Measurements from ENCODE around the gene NEGR1. TPM values are rescaled to one million over a fixed set of nuclear protein-coding genes. Genes with fewer than 3 reads are reported as not detected.

NEGR1 gene
- total RNA-seq, 4 donors from 2014 or later: 4.6 to 5.7 (median 5.0) TPM

DNA sequence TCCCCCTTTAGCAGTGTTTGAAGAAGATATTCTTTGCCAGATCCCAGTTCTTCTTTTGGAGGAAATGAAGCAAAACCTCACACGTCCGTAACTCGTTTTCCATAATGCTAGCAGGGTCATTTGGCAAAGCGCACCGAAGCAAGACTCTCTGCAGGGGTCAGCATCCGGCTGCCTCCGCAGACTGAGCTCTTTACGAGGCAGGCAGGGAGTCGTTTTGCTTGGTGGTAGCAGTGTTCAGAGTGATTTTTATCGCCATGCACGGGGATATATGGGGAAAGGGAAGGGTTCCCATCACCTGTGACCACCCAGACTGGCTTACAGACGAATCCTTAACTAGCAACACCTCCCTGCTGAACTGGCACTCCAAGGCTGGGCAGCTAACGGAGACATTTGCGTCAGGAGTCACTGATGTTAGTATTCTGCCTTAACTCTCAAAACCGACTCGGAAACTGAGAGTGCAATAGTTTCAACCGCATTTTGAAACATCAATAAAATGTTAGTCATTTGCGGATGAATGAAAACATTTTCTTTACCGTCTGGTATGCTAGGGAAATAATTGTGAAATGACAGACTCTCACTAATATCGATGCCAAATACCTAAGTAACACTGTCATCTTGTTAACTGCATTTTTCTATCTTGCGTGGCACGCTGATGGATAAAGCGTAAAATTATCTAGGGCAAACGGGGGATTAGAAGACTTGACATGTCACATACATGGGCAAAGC lies 2.2 kb upstream of the NEGR1 start:
- no peak for TF ChIP-seq CTCF (IDR thresholded peaks at IDR 0.05 in 4 of 5, conservative IDR thresholded peaks at IDR 0.05 in 1 of 5)
- TF ChIP-seq POLR2A (IDR thresholded peaks at IDR 0.05): no peak
- Histone ChIP-seq H3K27ac (peak overlapping the region; percentile 59 to 85 (median 69)), H3K4me3 (peak overlapping the region; percentile 63 to 75 (median 70)), H3K9me3 (no peaks in the 10 kb centered on the region), H3K4me1 (peaks cover 6 to 7% of the 10 kb centered on the region in 2 donors), H3K27me3 (no peaks in the 10 kb centered on the region), H3K36me3 (no peaks in the 10 kb centered on the region)
- DNase-seq (no peak), ATAC-seq (no peak)
- in situ Hi-C loops (cut with MboI; ENCODE audit: low sequenced_read_pairs in 4 of 4): no loop called here
- intact Hi-C loops (cut with DNase I; ENCODE audit: low total_unique reads): no loop called here

DNA sequence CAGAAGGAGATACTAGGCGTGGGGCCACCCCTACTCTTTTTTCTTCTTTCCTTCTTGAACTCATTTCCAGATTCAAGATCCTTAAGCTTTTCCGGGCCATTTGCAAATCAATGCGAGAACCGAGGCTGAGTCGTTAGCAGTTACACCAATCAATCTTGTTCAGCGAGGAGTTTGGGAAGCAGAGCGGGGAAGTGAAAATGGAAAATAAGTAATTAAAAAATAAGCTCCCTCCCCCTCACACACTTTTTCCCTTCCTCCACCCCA lies 1.7 kb upstream of the NEGR1 start:
- in situ Hi-C loops (cut with MboI; ENCODE audit: low sequenced_read_pairs in 4 of 4) (no loop called here), intact Hi-C loops (cut with DNase I; ENCODE audit: low total_unique reads) (no loop called here)
- ATAC-seq: no peak
- peak overlapping the region; percentile 59 to 85 (median 69) for H3K27ac ChIP-seq
- H3K4me1 ChIP-seq: peaks cover 6 to 7% of the 10 kb centered on the region in 2 donors
- DNase-seq: no peak
- no peak for TF ChIP-seq POLR2A (IDR thresholded peaks at IDR 0.05)
- no peak for TF ChIP-seq CTCF (IDR thresholded peaks at IDR 0.05 in 4 of 5, conservative IDR thresholded peaks at IDR 0.05 in 1 of 5)
- no peaks in the 10 kb centered on the region for H3K36me3 ChIP-seq
- peak overlapping the region; percentile 63 to 75 (median 70) for H3K4me3 ChIP-seq
- no peaks in the 10 kb centered on the region for H3K27me3 ChIP-seq
- H3K9me3 ChIP-seq: no peaks in the 10 kb centered on the region

DNA sequence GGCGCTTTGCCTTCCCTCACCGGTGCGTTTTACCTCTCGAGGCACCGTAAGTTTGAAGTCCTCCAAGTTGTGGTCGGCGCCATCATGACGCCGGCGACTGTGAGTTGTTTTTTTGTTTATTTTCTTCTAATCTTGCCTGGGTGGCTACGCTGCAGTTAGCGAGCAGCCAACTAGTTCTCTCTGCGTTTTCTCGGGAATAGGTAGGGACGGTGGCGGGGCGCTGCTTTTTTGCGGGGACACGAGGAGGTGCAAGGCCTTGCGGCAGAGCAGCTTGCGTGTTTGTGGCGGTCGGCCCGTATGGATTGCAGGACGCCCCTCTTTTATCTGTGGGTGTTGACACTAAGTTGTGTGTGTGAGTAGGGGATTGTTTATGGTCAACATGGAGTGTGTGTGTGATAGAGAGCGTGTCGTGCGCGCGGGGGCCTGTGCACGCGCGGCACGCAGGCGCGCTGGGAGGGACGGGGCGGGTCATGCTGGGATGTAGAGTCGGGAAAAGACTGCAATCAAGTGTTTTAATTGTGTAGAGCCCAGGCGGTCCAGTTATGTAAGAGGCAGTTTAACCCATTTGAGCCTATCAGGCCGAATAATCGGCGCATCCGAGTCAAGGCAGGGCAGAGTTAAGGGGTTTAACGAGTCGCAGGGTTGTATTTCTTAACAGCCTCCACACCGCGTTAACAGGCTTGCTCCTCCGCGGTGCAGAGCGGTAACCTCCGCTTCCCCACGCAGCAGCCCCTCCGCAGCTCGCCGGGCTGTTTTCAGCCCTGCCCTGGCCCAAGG lies 1.2 kb upstream of the NEGR1 start:
- DNase-seq (peak; percentile 20 to 36), ATAC-seq (peak; percentile 53 to 59)
- no peaks in the 10 kb centered on the region for H3K27me3 ChIP-seq
- intact Hi-C loops (cut with DNase I; ENCODE audit: low total_unique reads) (no loop called here), in situ Hi-C loops (cut with MboI; ENCODE audit: low sequenced_read_pairs in 4 of 4) (no loop called here)
- TF ChIP-seq CTCF (IDR thresholded peaks at IDR 0.05 in 4 of 5, conservative IDR thresholded peaks at IDR 0.05 in 1 of 5): no peak
- TF ChIP-seq POLR2A (IDR thresholded peaks at IDR 0.05): no peak
- no peaks in the 10 kb centered on the region for H3K9me3 ChIP-seq
- H3K4me3 ChIP-seq: peak overlapping the region; percentile 63 to 75 (median 70)
- H3K36me3 ChIP-seq: no peaks in the 10 kb centered on the region
- peak overlapping the region; percentile 59 to 85 (median 69) for H3K27ac ChIP-seq
- peaks cover 6 to 7% of the 10 kb centered on the region in 2 donors for H3K4me1 ChIP-seq

DNA sequence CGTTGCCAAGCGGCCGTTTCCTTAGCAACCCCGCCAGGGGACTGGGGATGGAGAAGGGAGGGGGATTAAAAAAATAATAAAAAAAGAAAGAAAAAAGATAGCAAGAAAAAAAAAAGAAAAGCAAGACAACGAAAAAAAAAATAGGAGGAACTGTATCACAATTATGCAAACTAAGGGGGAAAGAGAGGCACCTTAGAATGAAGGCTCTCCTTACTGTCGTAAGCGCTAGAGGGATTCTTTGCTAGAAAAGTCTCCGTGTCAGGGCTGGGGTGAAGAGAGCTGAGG lies 625 bp upstream of the NEGR1 start:
- TF ChIP-seq POLR2A (IDR thresholded peaks at IDR 0.05) (no peak), CTCF (IDR thresholded peaks at IDR 0.05 in 4 of 5, conservative IDR thresholded peaks at IDR 0.05 in 1 of 5) (no peak)
- in situ Hi-C loops (cut with MboI; ENCODE audit: low sequenced_read_pairs in 4 of 4) (no loop called here), intact Hi-C loops (cut with DNase I; ENCODE audit: low total_unique reads) (no loop called here)
- H3K36me3 ChIP-seq: no peaks in the 10 kb centered on the region
- H3K27me3 ChIP-seq: no peaks in the 10 kb centered on the region
- no peak for DNase-seq
- peak overlapping the region; percentile 63 to 75 (median 70) for H3K4me3 ChIP-seq
- no peaks in the 10 kb centered on the region for H3K9me3 ChIP-seq
- no peak for ATAC-seq
- peaks cover 6 to 7% of the 10 kb centered on the region in 2 donors for H3K4me1 ChIP-seq
- H3K27ac ChIP-seq: peak overlapping the region; percentile 59 to 85 (median 69)
